HEK293 (cell line): ENCODE data around the gene SLC9A9.

Experiments
- CTCF ChIA-PET: fragments of 350-600 bp; formaldehyde crosslinking; extraction: SDS; loops from one replicate; lab custom pipeline; 2021; ENCODE audit warnings: antibody characterized with exemption; lab: Yijun Ruan, JAX
- POLR2A ChIA-PET: fragments of 300-600 bp; formaldehyde crosslinking; extraction: SDS; loops from one replicate; lab custom pipeline; 2020; ENCODE audit warnings: antibody characterized with exemption, inconsistent platforms; lab: Yijun Ruan, JAX
- H3K27ac ChIP-seq: fragments of 200-500 bp; sonication (Bioruptor generic); 2 replicates; pipeline ENCODE4 v1.5.1; 2014; ENCODE audit warnings: low read depth, low read length, control low read depth, inconsistent platforms; ENCODE audit errors: extremely low read depth
- H3K36me3 ChIP-seq, 2 experiments: fragments of 200-500 bp in 1 of 2; sonication (Bioruptor generic) in 1 of 2; 1 replicate in 1 of 2; 2 replicates in 1 of 2; pipeline ENCODE4 v1.5.1; 2014 to 2017; ENCODE audit warnings: inconsistent platforms in 2 of 2, low read length in 2 of 2; ENCODE audit not compliant: control insufficient read depth in 2 of 2, insufficient read depth in 1 of 2
- H3K4me1 ChIP-seq: fragments of 200-500 bp; sonication (Bioruptor generic); 2 replicates; pipeline ENCODE4 v1.5.1; 2014; ENCODE audit warnings: mild to moderate bottlenecking, low read length, inconsistent platforms; ENCODE audit not compliant: control insufficient read depth, insufficient read depth
- H3K4me3 ChIP-seq: 2 replicates; pipeline ENCODE4 v1.5.1; 2011; ENCODE audit warnings: low read depth, mild to moderate bottlenecking, control low read depth, low read length, moderate library complexity
- H3K9me3 ChIP-seq: fragments of 200-500 bp; sonication (Bioruptor generic); 2 replicates; pipeline ENCODE4 v1.5.1; 2014; ENCODE audit warnings: low read depth, low read length, inconsistent platforms; ENCODE audit not compliant: control insufficient read depth, insufficient read depth
- FEZF1 ChIP-seq: fragments of 450-650 bp; formaldehyde crosslinking; IDR thresholded peaks from 2 replicates; pipeline ENCODE4 v1.5.1; 2016; ENCODE audit warnings: missing biosample characterization, missing genetic modification characterization
- GLI4 ChIP-seq: fragments of 450-650 bp; formaldehyde crosslinking; IDR thresholded peaks from 2 replicates; pipeline ENCODE4 v1.5.1; 2016; ENCODE audit warnings: missing biosample characterization, missing genetic modification characterization
- KLF9 ChIP-seq: fragments of 450-650 bp; formaldehyde crosslinking; IDR thresholded peaks from 2 replicates; pipeline ENCODE4 v1.5.1; 2016; ENCODE audit warnings: missing biosample characterization, missing genetic modification characterization, low read depth
- RBAK ChIP-seq: fragments of 450-650 bp; formaldehyde crosslinking; IDR thresholded peaks from 2 replicates; pipeline ENCODE4 v1.5.1; 2016; ENCODE audit warnings: missing biosample characterization, missing genetic modification characterization
- ZNF133 ChIP-seq: fragments of 450-650 bp; formaldehyde crosslinking; IDR thresholded peaks from 2 replicates; pipeline ENCODE4 v1.5.1; 2016; ENCODE audit warnings: missing biosample characterization, missing genetic modification characterization
- ZNF175 ChIP-seq: fragments of 450-650 bp; formaldehyde crosslinking; IDR thresholded peaks from 2 replicates; pipeline ENCODE4 v1.5.1; 2016; ENCODE audit warnings: missing biosample characterization, missing genetic modification characterization
- ZNF2 ChIP-seq: fragments of 450-650 bp; formaldehyde crosslinking; IDR thresholded peaks from 2 replicates; pipeline ENCODE4 v1.5.1; 2016; ENCODE audit warnings: missing biosample characterization, missing genetic modification characterization
- ZNF223 ChIP-seq: fragments of 450-650 bp; formaldehyde crosslinking; IDR thresholded peaks from 2 replicates; pipeline ENCODE4 v1.5.1; 2016; ENCODE audit warnings: missing biosample characterization, missing genetic modification characterization
- ZNF302 ChIP-seq: fragments of 450-650 bp; formaldehyde crosslinking; IDR thresholded peaks from 2 replicates; pipeline ENCODE4 v1.5.1; 2016; ENCODE audit warnings: missing biosample characterization, missing genetic modification characterization, low read depth
- ZNF324 ChIP-seq: fragments of 450-650 bp; formaldehyde crosslinking; IDR thresholded peaks from 2 replicates; pipeline ENCODE4 v1.5.1; 2016; ENCODE audit warnings: missing biosample characterization, missing genetic modification characterization
- ZNF354C ChIP-seq: fragments of 450-650 bp; formaldehyde crosslinking; IDR thresholded peaks from 2 replicates; pipeline ENCODE4 v1.5.1; 2016; ENCODE audit warnings: missing biosample characterization, missing genetic modification characterization, low read depth, borderline replicate concordance
- TF ChIP-seq, protein P1 (sequence below): fragments of 450-650 bp; formaldehyde crosslinking; IDR thresholded peaks from 2 replicates; pipeline ENCODE4 v1.5.1; 2017; ENCODE audit warnings: missing biosample characterization, missing genetic modification characterization
- TF ChIP-seq, protein P2 (sequence below): fragments of 450-650 bp; formaldehyde crosslinking; IDR thresholded peaks from 2 replicates; pipeline ENCODE4 v1.5.1; 2017; ENCODE audit warnings: missing biosample characterization, missing genetic modification characterization
- TF ChIP-seq, protein P3 (sequence below): fragments of 450-650 bp; formaldehyde crosslinking; IDR thresholded peaks from 2 replicates; pipeline ENCODE4 v1.5.1; 2016; ENCODE audit warnings: missing biosample characterization, missing genetic modification characterization
- TF ChIP-seq, protein P4 (sequence below): fragments of 450-650 bp; formaldehyde crosslinking; IDR thresholded peaks from 2 replicates; pipeline ENCODE4 v1.5.1; 2016; ENCODE audit warnings: missing biosample characterization, missing genetic modification characterization
- TF ChIP-seq, protein P5 (sequence below): fragments of 450-650 bp; formaldehyde crosslinking; IDR thresholded peaks from 2 replicates; pipeline ENCODE4 v1.5.1; 2016; ENCODE audit warnings: missing biosample characterization, missing genetic modification characterization

The SLC9A9 gene

DNA sequence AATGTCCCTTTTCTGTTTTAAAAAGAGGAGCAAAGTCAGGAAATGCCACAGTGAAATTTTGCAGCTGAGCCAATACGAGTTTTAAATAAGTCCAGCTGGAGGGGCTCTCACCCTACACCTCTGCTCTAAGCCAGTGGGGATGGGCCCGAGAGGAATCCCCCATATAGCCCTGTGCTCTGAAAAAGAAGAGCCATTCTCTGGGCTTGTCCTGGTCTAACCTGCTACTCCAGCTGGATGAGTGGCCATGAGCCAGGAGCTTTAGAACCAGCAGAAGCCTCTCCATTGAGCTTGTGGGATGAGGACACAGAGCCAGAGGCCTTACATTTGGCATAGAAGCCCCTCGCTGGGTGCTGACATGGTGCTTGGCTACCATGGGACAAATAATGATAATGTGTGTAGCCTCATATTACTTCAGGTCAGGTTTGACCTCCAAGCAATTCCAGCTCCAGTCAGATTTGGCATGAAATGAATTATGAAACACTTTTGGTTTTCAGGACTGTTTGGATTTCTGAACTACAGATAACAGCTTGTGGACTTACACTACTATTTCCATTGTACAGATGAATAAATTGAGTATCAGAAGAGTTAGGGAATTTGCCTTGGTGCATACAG is 556.3 kb downstream of the SLC9A9 start:
- Histone ChIP-seq H3K27ac (no peak overlapping the region), H3K4me3 (no peak overlapping the region), H3K4me1 (no peaks in the 10 kb centered on the region), H3K36me3 (no peaks in the 10 kb centered on the region), H3K9me3 (no peaks in the 10 kb centered on the region)
- CTCF ChIA-PET = no interaction called here
- no peak for TF ChIP-seq ZNF175 (tag by site-specific recombination)
- no peak for TF ChIP-seq ZNF223 (tag by site-specific recombination)
- TF ChIP-seq, protein P1, sequence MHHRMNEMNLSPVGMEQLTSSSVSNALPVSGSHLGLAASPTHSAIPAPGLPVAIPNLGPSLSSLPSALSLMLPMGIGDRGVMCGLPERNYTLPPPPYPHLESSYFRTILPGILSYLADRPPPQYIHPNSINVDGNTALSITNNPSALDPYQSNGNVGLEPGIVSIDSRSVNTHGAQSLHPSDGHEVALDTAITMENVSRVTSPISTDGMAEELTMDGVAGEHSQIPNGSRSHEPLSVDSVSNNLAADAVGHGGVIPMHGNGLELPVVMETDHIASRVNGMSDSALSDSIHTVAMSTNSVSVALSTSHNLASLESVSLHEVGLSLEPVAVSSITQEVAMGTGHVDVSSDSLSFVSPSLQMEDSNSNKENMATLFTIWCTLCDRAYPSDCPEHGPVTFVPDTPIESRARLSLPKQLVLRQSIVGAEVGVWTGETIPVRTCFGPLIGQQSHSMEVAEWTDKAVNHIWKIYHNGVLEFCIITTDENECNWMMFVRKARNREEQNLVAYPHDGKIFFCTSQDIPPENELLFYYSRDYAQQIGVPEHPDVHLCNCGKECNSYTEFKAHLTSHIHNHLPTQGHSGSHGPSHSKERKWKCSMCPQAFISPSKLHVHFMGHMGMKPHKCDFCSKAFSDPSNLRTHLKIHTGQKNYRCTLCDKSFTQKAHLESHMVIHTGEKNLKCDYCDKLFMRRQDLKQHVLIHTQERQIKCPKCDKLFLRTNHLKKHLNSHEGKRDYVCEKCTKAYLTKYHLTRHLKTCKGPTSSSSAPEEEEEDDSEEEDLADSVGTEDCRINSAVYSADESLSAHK (tag by site-specific recombination) = no peak
- TF ChIP-seq, protein P2, sequence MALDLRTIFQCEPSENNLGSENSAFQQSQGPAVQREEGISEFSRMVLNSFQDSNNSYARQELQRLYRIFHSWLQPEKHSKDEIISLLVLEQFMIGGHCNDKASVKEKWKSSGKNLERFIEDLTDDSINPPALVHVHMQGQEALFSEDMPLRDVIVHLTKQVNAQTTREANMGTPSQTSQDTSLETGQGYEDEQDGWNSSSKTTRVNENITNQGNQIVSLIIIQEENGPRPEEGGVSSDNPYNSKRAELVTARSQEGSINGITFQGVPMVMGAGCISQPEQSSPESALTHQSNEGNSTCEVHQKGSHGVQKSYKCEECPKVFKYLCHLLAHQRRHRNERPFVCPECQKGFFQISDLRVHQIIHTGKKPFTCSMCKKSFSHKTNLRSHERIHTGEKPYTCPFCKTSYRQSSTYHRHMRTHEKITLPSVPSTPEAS (tag by site-specific recombination) = no peak
- no peak for TF ChIP-seq ZNF354C (tag by site-specific recombination)
- no peak for TF ChIP-seq ZNF324
- no peak for TF ChIP-seq ZNF302 (tag by site-specific recombination)
- no peak for TF ChIP-seq FEZF1 (tag by site-specific recombination)
- no peak for TF ChIP-seq ZNF2 (tag by site-specific recombination)
- TF ChIP-seq, protein P3, sequence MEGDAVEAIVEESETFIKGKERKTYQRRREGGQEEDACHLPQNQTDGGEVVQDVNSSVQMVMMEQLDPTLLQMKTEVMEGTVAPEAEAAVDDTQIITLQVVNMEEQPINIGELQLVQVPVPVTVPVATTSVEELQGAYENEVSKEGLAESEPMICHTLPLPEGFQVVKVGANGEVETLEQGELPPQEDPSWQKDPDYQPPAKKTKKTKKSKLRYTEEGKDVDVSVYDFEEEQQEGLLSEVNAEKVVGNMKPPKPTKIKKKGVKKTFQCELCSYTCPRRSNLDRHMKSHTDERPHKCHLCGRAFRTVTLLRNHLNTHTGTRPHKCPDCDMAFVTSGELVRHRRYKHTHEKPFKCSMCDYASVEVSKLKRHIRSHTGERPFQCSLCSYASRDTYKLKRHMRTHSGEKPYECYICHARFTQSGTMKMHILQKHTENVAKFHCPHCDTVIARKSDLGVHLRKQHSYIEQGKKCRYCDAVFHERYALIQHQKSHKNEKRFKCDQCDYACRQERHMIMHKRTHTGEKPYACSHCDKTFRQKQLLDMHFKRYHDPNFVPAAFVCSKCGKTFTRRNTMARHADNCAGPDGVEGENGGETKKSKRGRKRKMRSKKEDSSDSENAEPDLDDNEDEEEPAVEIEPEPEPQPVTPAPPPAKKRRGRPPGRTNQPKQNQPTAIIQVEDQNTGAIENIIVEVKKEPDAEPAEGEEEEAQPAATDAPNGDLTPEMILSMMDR (tag by site-specific recombination) = no peak
- TF ChIP-seq ZNF133 (tag by site-specific recombination) = no peak
- TF ChIP-seq KLF9 (tag by site-specific recombination) = no peak
- TF ChIP-seq, all 188 proteins: peak for 0
- POLR2A ChIA-PET = no interaction called here

DNA sequence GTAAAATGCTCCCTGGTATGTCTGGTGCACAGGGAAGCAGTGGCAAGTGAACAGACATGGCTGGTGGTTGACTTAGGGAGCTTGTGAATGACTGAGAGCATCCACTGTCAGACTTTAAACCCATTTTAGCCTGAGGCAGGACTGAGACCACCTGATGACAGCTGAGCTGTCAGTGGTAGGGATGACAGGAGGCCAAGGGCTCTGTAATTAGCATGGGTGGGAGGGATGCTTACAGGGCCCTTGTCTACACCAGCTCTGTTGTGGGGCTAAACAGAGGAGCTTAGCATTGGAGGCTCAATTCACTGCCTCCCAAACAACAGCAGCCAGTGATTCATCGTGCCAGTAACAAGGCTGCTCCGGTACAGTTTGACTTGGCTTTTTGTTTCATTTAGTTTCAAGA is 559.3 kb downstream of the SLC9A9 start:
- Histone ChIP-seq H3K4me3 (no peak overlapping the region), H3K36me3 (no peaks in the 10 kb centered on the region), H3K9me3 (no peaks in the 10 kb centered on the region), H3K27ac (no peak overlapping the region), H3K4me1 (no peaks in the 10 kb centered on the region)
- ChIA-PET CTCF (no interaction called here), POLR2A (no interaction called here)
- TF ChIP-seq RBAK (tag by site-specific recombination) (no peak), GLI4 (no peak)
- TF ChIP-seq, protein P1 (tag by site-specific recombination) = no peak
- TF ChIP-seq, protein P4, sequence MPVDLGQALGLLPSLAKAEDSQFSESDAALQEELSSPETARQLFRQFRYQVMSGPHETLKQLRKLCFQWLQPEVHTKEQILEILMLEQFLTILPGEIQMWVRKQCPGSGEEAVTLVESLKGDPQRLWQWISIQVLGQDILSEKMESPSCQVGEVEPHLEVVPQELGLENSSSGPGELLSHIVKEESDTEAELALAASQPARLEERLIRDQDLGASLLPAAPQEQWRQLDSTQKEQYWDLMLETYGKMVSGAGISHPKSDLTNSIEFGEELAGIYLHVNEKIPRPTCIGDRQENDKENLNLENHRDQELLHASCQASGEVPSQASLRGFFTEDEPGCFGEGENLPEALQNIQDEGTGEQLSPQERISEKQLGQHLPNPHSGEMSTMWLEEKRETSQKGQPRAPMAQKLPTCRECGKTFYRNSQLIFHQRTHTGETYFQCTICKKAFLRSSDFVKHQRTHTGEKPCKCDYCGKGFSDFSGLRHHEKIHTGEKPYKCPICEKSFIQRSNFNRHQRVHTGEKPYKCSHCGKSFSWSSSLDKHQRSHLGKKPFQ (tag by site-specific recombination) = no peak
- TF ChIP-seq, protein P5, sequence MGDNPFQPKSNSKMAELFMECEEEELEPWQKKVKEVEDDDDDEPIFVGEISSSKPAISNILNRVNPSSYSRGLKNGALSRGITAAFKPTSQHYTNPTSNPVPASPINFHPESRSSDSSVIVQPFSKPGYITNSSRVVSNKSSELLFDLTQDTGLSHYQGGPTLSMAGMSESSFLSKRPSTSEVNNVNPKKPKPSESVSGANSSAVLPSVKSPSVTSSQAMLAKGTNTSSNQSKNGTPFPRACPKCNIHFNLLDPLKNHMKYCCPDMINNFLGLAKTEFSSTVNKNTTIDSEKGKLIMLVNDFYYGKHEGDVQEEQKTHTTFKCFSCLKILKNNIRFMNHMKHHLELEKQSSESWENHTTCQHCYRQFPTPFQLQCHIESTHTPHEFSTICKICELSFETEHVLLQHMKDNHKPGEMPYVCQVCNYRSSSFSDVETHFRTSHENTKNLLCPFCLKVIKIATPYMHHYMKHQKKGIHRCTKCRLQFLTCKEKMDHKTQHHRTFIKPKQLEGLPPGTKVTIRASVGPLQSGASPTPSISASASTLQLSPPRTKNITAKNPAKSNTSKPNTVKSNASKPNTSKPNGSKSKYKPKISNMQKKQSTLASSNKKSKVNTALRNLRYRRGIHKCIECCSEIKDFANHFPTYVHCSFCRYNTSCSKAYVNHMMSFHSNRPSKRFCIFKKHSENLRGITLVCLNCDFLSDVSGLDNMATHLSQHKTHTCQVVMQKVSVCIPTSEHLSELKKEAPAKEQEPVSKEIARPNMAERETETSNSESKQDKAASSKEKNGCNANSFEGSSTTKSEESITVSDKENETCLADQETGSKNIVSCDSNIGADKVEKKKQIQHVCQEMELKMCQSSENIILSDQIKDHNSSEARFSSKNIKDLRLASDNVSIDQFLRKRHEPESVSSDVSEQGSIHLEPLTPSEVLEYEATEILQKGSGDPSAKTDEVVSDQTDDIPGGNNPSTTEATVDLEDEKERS (tag by site-specific recombination) = no peak
